ENCODE measurements around the gene FAM193B.
A peak's percentile ranks its signal among the peaks of the same experiment; 100 is the strongest.

FAM193B gene

DNA sequence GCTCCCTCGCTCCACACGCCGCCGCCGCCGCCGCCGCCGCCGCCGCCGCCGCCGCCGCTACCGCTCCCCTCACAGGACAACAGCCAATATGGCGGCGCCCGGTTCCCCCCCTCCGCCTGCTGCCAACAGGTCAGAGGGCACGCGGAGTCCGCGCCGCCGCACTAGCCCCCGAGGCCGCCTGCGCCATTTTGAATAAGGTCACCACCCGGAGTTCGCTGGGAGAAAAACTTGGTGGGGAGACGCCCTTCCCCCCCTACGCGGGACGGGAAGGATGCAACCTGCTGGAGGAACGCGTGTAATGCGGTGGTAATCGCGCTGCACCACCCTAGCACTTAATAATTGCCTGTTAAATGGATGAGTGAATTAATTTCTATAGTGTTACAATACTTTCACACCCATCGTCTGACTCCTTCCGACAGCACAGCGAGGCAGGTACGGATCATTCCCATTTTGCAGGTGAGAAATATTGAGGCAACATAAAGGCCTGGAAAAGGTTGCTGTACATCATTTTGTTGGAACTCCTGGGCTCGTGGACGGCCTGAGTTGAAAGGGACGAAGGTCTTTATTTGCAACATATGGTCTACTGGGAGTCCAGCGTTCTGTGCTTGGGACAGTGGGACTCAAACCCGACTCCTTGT lies at the start of gene FAM193B:
Gene FAM193B (minus strand): TSS at position 90 of the 638 bp plus-strand sequence. CDS start 105 bp downstream, outside the sequence.
- peak; percentile 89 for DNase-seq (ENCODE audit: low spot score)

DNA sequence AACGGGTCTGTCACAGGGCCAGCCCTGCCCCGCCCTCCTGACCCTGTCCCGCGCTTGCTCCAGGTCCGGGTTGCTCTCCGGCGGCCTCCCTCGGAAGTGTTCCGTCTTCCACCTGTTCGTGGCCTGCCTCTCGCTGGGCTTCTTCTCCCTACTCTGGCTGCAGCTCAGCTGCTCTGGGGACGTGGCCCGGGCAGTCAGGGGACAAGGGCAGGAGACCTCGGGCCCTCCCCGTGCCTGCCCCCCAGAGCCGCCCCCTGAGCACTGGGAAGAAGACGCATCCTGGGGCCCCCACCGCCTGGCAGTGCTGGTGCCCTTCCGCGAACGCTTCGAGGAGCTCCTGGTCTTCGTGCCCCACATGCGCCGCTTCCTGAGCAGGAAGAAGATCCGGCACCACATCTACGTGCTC lies 49.8 kb upstream of the FAM193B start:
- no peak for DNase-seq (ENCODE audit: low spot score)

DNA sequence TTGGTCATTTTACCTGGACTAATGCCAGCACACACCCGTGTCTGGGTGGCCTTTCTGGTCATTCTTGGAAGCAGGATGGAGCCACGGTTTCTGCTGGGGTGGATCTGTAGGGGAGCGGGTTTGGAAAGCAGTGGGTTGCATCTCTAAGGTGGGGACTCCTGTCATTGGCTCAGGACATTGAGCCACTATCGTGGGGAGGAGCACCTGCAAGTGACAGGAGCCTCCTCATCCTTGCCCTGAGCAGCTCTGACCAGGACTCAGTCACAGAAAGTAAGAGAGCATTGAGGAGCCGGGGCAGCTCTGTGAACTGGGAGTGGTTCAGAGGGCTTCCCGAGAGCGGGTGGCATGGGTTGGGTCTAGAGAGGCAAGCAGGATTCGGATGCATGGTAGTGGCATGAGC lies 49.3 kb upstream of the FAM193B start:
- no peak for DNase-seq (ENCODE audit: low spot score)

DNA sequence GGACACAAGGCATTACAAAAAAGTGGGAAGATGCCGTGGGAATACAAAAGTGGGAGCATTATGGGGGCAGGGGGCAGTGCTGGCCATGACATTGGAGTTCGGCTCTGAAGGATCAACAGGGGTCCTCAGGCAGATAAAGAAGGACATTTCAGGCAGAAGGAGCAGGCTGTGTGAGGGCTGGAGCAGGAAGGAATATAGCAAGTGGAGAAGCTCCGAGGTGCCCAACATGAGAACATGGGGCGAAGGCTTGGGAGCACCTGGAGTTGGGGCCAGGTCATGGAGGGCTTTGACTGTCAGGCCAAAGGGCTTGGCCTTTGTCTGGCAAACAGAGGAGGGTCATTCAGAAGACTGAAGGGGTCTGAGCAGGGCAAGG lies 48.1 kb upstream of the FAM193B start:
- DNase-seq (ENCODE audit: low spot score), result no peak

DNA sequence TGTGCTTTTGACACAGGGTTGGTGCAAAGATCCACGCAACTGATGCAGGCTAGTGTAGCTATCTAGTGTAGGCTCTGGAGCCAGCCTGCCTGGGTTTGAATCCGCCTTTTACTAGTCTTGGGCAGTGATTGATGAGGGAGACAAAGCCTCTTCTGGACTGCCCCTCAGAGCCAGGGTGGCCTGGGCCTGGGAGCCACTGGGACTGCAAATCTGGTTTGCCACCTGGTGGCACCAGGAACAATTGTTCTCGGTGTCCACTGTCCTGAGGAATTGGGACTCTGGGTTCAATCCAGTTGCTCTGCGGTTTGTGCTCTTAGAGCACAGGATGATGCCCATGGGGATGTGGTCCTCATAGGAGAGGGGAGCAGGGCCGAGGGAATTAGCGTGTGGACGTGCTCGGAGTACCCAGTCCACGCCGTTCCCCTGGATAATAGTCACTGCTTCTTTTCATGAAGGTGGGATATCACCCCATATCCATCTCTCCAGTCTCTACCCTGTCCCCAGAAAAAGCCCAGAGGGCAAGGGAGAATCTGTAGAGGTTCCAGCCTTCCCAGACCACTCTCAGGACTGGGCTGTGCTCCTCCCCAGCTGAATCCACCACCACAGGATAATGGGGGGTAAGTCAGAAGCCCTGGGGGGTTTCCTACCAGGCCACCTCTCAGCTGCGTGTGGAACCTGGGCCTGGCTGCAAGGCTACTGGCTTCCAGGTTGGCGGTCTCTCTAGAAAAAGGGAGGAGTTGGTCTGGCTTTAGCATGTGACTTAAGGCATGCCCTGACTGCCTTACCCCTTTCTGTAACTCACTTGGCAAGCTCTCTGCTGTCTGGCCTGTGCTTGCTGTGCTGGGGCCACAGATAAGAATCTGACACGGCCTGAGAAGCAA lies 47.5 kb upstream of the FAM193B start:
- no peak for DNase-seq (ENCODE audit: low spot score)

DNA sequence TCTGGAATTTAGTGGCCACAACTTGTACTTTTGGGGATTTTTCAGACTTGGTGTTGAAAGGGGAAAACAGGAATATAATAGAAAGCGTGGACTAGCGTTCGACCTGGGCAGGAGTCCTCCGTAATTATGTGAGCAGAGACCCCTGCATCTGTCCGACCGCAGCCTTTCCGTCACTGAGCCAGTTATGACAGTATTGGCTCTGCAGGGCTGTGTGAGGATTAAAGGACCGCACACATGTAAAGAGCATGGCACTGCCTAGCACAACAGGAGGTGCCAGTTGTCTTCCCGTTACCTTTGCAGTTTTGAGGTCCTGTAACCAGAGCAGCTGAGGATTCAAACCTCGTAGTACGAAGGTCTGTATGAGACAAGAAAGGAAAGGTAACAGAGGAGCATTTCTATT lies 46.8 kb upstream of the FAM193B start:
- no peak for DNase-seq (ENCODE audit: low spot score)

DNA sequence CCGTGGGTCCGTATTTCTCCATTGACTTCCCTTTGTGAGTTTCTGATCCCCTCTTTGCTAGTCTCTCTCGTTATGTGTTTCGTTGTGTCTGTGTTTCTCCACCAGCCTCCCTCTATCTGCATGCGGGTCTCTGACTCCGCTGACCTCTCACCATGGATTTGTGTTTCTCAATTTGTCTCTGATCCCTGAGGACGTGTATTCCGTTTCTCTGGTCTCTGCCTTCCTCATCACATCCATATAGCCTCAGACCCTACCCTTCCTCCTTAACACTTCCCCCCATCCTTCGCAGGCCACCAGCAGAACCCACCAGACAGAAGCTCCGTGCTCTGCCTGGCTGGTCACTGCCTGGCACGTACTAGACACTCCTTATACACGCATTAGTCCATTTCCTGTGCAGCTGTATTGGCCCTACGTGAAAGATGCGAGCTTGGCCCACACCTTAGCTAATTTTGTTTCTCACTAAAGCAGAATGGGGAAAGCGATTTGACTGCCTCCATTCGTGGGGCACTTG lies 46.2 kb upstream of the FAM193B start:
- DNase-seq (ENCODE audit: low spot score), result peak; percentile 29

DNA sequence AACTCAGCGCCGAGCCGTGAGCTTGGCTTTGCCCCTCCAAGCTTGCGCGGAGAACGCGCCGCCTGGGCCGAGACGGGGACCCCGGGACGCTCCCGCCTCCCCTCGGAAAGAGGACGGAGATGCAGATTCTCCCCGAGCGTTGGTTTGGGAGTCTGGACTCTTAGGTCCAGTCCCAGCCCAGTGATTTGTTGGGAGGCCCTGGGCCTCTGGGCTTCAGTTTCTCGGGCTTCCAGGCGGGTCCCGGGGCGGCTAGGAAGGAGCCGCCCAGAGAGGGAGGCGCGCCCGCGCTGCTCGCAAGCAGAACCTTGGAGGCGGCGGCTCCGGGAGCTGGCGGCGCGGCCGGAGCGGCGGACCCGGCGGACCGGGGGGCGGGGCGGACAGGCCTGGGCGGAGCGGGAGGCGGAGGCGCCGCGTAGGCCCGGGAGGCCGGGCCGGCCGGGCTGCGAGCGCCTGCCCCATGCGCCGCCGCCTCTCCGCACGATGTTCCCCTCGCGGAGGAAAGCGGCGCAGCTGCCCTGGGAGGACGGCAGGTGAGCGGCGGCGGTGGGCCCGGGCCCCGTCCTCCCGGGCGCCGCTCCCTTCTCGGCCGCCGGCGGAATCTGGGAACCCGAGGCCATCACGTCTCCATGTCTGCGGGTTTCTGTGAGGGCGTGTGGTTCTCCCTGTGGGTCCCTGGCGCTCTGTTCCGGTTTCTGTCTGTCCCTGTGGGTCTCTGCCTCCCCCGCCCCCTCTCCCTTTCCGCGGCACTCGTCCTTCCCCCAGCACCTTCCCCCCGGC lies 45.6 kb upstream of the FAM193B start, which contains the start of gene B4GALT7:
Gene B4GALT7 (plus strand): TSS at position 402 of the 777 bp plus-strand sequence. CDS start 79 bp downstream, at position 481.
- peak; percentile 77 for DNase-seq (ENCODE audit: low spot score)

DNA sequence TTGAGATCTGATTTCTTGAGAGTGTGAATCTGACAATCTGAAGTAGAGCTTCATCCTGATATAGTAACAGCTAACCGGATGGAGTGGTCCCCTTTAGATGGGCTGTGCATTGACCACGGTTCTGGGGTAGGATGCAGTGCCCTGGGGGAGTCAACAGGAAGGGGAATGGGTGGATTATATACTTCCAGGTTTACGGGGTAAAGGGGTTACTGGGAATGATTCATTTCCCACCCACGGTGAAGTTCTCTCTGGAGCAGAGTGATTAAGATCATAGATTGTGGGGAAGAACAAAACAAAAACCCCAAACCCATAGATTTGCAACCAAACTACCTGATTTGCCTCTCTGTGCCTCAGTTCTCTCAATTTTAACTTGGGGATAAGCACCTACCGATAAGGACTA lies 44.1 kb upstream of the FAM193B start:
- no peak for DNase-seq (ENCODE audit: low spot score)

DNA sequence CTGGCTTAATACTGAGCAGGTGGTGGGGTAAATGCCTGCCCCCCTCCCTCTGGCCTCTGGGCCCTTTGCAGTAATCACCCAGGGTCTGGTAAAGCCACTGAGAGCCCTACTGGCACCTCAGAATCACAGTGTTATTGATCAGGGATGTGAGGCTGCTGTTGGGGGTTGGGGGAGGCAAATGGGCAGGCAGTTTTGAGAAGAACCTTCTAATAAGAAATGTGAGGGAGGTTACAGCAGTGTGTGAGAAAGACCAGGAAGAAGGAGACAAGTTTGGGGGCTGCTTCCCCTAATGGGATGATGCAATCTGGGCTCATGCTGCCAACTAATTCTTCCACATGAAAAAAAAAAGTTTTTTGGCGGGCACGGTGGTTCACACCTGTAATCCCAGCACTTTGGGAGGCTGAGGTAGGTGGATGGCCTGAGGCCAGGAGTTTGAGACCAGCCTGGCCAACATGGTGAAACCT lies 42.4 kb upstream of the FAM193B start:
- DNase-seq (ENCODE audit: low spot score), result no peak

DNA sequence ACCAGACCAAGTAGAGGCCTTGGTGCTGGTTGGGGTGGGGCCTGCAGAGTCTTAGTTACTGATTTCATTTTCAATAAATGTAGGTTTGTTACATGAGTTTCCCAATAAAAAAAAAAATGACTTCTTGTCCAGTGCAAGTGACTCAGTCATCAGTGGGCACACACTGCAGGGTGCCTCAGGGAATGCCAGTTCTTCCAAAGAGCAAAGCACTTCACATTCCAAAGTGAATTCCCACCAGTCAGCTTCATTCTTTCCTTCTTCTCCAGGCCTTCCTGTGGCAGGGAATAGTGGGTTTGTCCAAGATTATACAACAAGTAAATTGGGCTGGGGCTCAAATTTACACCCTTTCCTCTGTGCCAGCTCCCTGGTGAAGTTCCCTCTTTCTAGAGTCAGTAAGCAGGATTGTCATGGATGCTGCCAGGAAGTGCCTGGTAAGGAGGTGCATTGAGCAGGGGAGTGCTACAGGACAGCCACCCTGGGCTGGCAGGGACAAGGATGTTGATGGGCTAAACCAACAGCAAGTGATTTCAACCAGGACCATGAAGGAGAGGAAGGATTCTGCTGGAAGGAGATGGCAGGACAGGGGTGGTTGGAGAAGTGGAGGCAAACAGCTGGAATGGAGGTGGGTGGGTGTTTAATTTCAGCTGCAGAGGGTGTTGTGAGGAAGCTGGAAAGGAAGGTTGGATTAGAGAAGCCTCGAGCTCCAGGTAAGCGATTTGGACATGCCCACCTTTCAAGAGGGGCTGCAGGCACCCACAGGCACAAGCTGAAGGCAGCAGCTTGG lies 41.8 kb upstream of the FAM193B start:
- DNase-seq (ENCODE audit: low spot score), result no peak

DNA sequence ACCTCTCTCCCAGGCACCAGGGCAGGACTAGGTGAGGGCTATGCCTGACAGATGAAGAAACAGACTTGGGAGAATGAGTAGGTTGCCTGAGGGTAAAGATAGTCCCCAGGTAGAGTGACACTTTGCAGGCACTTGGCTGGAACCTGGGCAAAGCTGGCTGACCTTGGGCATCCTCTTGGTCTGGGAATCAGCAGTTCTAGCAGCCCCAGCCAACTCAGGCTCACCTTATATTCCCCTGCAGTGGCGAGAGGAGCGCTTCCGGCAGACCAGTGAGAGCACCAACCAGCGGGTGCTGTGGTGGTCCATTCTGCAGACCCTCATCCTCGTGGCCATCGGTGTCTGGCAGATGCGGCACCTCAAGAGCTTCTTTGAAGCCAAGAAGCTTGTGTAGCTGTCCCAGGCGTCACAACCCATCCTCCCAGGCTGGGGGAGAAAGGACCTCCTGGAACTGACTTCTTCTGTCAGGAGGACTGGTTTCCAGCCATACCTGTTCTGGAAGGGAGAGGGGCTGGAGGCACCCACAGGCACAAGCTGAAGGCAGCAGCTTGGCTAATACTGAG lies 40.7 kb upstream of the FAM193B start:
- DNase-seq (ENCODE audit: low spot score), result no peak

DNA sequence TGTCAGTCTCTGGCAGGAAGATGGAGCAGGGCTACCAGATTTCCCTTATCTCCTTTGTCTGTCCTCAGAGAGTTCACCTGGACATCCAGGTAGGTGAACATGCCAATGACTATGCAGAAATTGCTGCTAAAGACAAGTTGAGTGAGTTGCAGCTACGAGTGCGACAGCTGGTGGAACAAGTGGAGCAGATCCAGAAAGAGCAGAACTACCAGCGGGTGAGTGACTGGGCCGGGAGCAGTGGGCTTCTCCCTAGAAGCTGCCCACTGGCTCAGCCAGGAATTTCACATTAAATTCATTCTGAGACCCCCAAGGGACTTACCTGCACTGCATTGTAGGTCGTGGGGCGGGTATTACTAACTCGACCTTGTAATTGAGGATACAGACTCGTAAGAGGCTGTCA lies 39.7 kb upstream of the FAM193B start:
- DNase-seq (ENCODE audit: low spot score), result no peak

DNA sequence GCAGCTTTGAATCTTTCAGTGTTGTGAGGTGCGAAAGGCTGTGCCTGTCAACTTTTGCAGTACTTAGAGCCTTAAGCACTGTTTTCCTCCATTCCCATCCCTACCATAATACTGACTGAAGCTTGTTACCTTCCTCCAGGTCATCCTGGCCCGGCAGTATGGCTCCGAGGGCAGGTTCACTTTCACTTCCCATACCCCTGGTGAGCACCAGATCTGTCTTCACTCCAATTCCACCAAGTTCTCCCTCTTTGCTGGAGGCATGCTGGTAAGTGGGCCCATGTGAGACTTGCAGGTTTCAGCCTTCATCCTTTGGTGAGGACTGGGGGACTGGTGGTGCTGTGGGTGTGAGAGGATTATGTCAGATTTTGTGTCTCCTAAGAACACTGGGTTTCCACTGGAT lies 39.1 kb upstream of the FAM193B start:
- DNase-seq (ENCODE audit: low spot score), result no peak

DNA sequence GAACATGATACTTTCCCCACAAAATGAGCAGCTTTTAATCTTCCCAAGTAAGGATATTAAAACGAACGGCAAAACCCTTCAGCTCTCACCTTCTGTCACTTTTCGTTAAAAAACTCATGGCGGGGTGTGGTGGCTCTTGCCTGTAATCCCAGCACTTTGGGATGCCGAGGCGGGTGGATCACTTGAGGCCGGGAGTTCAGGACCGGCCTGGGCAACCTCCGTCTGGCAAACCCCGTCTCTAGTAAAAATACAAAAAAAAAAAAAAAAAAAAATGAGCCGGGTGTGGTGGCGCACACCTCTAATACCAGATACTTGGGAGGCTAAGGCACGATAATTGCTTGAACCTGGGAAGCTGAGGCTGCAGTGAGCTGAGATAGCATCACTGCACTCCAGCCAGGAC lies 38.5 kb upstream of the FAM193B start:
- DNase-seq (ENCODE audit: low spot score), result no peak

DNA sequence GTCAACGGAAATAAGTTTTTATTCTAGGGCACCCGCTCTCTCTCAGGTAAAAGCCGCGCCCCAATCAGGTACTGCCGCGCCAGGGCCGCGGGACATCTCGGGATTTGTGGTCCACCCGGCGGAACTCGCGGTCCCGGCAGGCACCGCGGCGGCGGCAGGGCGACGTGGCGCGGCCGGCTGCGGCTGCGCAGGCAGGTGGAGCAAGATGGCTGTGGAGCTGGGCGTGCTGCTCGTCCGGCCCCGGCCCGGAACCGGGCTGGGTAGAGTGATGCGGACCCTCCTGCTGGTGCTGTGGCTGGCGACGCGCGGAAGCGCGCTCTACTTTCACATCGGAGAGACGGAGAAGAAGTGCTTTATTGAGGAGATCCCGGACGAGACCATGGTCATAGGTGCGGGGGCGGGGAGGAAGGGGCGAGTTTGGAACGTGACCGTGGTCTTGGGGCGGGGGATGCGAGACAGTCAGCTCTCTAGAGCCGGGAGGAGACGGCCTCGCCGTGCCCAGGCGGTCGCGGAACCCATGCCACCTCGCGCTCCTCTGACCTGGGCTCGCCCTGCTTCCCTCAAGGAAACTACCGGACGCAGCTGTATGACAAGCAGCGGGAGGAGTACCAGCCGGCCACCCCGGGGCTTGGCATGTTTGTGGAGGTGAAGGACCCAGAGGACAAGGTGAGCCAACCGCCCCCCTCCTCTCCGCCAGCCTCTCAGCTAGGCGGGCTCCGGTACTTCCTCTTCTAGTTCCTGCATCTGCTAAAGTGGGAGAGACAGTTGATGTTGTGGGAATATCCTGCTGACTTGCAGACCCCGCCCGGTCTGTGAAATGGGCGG lies 37.9 kb upstream of the FAM193B start, which contains the start of gene TMED9:
Gene TMED9 (plus strand): TSS at position 194 of the 825 bp plus-strand sequence. CDS start 12 bp downstream, at position 206.
- DNase-seq (ENCODE audit: low spot score), result peak; percentile 82

DNA sequence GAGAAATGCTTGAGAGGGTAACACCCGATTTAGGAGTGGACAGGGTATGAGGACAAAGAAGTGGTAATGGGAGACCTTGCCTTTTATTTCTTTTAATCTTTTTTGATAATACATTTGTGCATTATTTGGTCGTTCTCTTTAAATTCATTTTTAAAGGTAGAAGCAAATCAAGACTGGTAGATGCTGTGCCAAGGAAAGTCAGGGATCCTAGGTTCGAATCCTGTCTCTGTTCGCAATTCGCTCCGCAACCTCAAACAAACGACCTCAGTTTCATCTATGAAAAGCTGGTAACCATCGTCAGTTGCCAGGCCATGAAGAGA lies 37.3 kb upstream of the FAM193B start:
- DNase-seq (ENCODE audit: low spot score), result no peak

DNA sequence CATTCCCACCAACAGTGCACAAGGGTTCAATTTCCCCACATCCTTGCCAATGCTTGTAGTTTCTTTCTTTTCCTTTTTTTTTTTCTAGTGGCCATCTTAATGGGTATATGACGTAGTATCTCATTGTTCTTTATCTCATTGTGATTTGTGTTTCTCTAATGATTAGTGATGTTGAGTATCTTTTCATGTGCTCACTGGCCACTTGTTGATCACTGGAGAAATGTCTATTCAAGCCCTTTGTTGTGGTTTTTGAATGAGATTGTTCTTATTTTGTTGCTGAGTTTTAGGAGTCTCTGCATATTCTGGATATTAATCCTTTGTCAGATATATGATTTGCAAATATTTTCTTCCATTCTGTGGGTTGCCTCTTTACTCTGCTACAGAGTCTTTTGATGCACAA lies 36.0 kb upstream of the FAM193B start:
- DNase-seq (ENCODE audit: low spot score), result no peak

DNA sequence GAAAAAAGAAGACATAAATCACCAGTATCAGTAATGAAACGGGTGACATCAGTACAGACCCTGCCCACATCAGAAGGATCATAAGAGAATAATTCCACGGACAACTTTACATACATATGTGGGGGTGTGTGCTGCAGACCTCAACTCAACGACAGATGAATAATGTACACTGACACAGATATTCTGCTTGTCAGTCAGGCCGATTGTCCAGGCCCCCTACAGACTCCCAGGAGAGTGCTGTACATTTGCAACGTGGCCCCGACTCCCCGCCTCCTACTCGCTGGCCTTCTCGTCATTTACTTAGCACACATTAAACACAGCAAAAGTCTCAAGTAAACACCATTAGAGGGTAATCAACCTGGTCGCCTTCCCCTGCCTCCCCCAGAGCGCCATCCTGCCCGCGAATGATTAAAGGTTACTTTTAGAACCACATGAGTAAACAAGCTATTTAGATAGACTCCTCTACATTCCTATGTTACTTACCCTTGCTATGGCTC lies 34.1 kb upstream of the FAM193B start:
- no peak for DNase-seq (ENCODE audit: low spot score)

DNA sequence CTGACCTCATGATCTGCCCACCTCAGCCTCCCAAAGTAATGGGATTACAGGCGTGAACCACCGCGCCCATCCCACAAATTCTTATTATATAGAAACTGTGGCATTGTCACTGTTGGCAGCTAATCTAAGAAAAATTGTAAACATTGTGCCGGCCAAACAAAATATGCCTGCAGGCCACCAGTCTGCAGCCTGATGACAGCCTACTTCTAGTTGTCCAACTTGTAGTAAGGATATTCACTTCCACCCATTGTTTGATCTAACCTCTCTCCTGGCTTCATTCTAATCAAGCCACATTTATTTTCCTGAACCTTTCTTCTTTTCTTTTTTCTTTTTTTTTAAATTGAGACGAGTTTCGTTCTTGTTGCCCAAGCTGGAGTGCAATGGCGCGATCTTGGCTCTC lies 24.0 kb upstream of the FAM193B start:
- no peak for DNase-seq (ENCODE audit: low spot score)

Measured in globus pallidus (tissue), 1 donor.